Measurements from ENCODE around the gene FOXG1. TPM values are rescaled to one million over a fixed set of nuclear protein-coding genes. Genes with fewer than 3 reads are reported as not detected.

FOXG1 gene
- total RNA-seq, 1 experiment from 2014 or later: not detected

DNA sequence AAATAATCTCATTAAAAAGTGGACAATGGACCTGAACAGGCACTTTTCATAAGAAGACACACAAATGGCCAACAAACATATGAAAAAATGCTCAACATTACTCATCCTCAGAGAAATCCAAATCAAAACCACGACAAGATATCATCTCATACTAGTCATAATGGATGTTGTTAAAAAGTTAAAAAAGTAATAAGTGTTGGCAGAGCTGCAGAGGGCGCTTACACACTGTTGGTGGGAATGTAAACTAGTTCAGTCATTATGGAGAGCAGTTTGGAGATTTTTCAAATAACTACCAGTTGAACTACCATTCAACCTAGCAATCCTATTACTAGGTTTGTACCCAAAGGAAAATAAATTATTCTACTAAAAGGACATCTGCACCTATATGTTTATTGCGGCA lies 47.2 kb downstream of the FOXG1 start:
- no peak for DNase-seq (ENCODE audit: low read depth)

More for the DNA sequence above, 47.2 kb downstream of the FOXG1 start:
- in situ Hi-C loops (cut with HindIII; ENCODE audit: low pct_unique_long_range_greater_than_20kb, low sequenced_read_pairs): no loop called here

Data from Caki2 (cell line).